Embryonic facial prominence (tissue), 1 donor: ENCODE data around the gene CDK14.

Experiments
- DNase-seq: peaks from one replicate; pipeline ENCODE4 v3.0.0-alpha.2; 2016; ENCODE audit errors: extremely low spot score

CDK14 gene

DNA sequence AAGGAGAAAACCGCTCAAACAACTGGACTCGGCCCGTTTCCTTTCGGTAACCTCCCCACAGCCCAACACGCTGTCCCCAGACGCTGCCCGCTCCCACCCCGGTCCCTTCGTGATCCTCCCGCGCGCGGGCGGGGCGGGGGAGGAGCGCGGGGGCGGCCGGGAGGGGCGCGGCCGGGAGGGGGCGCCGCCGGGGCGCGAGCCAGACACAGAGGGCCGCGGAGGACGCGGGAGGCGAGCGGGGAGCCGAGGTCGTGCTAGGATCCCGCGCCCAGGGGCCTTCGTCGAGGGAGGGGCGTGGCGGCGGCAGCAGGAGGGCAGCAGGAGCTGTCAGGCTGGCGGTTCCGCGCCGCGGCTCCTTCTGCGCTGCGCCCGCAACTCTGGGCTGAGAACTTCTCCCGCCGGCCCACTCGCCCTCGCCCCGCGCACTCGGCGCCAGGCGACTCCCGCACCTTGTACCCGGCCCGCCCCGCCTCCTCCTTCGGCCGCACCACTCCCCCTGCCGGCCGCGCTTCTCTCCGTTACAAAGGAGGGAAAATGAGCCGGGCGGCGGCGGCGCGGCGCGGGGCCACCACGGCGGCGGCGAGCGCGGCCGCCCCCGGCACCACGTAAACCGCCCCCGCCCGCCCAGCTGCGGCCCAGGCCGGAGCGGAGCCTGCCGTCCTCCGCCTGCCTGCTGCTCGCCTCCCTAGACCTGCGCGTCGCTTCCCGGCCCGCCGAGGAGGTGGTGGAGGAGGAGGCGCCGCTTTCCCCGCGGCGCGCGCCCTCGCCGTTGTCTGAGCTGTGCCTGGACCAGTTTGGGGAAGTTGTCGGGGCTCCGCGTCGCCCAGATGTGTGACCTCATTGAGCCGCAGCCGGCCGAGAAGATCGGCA, at the start of gene CDK14:
Gene CDK14, plus strand, starts transcription at position 521 of the 870 bp plus-strand sequence. Its CDS starts 307 bp downstream, at position 828.
- DNase-seq = peak; percentile 52

DNA sequence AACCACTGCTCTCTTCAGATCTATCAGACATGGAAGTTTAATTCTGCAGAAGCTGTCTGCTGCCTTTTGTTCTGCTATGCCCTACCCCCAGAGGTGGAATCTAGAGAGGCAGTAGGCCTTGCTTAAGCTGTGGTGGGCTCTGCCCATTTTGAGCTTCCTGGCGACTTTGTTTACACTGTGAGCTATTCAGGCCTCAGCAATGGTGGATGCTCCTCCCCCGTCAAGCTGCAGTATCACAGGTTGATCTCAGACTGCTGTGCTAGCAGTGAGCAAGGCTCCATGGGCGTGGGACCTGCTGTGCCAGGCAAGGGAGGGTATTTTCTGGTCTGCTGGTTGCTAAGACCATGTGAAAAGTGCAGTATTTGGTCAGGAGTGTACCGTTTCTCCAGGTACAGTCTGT, 45.1 kb upstream of the CDK14 start:
- no peak for DNase-seq

DNA sequence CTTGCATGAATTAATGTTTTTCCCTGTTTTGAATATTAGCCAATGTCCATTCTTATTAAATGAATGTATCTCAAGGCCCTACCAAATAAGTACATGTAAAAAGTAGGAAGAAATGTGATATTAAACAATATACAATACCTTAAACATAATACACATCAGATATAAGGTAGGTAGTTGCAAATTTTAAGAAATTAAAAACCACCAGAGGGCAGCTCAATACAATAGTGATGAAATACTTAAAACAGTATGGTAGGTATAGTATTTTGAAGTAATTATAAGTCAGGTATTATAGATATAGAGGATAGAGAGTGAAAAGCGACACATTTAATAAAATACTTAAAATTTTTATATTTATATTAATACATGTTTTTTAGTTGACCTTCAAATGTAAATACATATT, 43.6 kb upstream of the CDK14 start:
- no peak for DNase-seq

DNA sequence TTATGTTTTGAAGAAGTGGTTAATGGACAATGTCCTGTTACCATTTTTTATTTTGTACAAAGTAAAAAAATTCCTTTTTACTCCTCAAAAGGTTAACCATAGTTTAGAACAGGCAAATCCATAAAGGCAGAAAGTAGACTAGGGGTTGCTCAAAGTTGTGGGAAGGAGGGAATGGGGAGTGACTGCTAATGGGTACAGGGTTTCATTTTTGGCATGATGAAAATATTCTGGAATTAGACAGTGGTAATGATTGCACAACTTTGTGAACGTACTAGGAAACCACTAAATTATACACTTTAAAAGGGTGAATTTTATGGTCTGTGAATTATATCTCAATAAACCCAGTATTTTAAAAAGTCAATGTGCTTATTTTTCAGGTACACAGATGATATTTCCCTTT, 35.4 kb upstream of the CDK14 start:
- no peak for DNase-seq

DNA sequence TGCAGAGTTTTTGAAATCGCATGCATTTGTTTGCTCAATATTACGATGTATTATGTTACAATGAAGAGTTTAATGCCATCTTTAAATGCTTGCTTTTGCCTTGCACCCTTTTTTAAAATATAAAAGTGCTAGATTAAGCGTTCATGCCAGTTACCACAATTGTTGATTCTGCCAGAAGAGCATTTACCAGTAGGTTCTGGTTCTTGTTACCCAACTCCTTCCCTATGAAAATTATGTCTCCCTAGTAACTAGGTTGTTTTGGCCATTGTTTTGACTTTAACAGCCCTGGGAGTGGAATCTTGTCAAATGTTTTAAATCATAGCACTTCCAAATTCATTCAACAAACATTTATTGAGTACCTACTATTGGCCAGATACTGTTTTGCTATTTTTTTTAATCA, 32.8 kb upstream of the CDK14 start:
- no peak for DNase-seq

DNA sequence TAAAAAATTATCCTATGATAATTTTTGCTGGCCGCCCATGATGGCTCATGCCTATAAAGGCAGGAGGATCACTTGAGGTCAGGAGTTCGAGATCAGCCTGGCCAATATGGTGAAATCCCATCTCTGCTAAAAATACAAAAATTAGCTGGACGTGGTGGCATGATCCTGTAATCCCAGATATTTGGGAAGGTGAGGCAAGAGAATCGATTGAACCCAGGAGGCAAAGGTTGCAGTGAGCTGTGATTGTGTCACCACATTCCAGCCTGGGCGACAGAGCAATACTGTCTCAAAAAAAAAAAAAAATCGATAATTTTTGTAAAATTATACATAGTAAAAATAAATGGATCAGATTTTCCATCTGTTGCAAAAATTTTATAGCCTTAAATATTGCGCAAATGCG, 31.7 kb upstream of the CDK14 start:
- no peak for DNase-seq

DNA sequence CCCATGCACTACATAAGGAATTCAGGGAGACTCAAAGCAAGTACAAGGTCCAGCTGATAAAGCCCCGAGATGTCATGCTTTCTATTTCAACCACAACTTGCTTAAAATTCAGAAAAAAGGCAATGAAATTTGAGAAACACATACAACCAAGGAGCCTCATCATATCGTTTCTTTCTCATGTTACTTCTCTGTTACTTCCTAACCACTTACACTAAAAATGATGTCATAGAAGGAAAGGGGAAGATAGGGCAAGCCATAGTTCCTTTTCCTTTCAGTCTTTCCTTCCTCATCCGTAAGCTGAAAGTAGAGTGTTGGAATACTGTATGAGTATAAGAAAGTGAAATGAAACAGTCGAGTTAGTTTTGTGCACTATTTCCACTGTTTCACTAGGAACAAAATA, 27.9 kb upstream of the CDK14 start:
- no peak for DNase-seq

DNA sequence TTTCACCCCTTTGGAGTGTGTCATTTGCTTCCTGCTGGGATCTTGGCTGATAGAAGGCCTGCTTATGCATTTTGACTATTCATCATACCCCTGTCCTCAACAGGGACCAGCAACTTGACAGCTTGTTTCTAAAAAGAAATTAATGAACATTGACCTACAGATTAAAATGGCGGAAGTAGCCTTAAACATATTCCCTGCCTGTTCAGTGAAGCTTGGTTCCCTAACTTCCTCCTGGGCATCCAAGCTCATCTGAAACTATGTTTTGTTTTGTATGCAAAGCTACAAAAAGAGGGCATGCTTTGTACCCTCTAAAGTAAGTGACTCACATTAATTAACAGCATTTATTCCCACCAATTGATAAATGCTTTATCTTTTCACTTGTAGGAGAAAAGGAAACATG, 26.8 kb upstream of the CDK14 start:
- no peak for DNase-seq

DNA sequence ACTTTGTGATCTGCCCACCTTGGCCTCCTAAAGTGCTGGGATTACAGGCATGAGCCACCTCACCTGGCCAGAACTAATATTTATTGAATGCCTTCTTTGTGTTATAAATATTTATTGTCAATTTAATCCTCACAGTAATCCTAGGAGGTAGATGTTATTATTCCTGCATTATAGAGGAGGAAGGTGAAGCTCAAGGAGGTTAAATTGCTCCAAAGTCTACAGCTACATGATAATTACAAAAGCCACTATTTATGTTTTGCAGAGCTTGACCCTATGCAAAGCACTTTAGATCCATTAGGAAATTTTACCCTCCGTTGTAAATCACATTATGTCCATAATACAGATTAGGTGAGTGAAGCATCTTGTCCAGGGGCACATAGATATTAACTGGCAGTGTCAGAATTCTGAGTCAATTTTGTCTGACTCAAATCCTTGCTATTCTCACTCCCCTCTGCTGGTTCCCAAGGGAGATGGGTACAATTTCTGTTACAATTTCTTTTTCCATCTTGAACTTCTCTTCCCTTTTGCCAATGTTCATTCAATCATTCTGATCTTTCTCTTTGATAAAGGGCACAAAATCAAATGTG, 25.7 kb upstream of the CDK14 start:
- no peak for DNase-seq

DNA sequence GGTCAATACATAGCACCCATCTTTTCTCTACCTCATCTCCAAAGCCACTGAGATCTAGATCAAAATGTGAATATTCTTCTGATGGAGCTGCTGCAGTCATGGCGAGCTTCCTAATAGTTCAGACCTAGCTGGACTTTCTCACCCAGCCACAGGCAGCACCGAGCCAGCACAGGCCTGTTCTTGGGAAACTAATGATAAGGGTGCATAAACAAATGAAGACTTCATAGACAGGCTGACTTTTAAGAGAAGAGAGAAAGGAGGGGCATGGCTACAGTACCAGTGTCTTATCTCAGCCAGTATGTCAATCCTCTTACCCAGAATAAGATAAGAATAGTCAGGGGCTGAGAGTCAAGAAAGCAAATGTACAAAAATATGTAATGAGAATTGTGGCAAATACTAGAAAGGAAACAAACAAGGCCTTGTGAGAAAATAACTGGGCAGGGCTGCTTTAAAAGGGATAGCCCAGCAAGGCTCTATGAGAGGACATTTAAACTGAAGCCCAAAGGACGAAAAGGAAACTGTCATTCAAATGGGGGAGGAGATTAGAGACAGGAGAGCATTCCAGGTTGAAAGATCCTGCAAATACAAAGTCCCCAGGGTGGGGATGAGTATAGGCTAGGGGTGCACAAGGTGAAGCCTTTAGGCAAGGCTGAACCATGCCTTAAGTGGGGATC, 21.8 kb upstream of the CDK14 start:
- DNase-seq = no peak

DNA sequence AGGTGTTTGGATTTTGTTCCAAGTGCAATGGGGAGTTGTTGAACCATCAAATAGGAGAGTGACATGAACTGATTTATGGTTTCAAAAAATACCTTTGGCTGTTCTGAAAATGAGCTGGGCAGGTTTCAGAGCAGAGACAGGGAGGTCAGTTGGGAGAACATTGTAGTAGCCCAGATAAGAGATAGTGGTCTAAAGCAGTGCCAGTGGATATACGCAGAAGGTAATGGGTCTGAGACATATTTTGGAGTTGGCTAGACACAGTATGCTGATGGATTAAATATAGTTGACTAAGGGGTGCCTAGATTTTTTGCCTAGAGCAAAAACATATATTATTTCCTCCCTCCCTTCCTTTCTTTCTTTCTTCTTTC, 21.3 kb upstream of the CDK14 start:
- no peak for DNase-seq

DNA sequence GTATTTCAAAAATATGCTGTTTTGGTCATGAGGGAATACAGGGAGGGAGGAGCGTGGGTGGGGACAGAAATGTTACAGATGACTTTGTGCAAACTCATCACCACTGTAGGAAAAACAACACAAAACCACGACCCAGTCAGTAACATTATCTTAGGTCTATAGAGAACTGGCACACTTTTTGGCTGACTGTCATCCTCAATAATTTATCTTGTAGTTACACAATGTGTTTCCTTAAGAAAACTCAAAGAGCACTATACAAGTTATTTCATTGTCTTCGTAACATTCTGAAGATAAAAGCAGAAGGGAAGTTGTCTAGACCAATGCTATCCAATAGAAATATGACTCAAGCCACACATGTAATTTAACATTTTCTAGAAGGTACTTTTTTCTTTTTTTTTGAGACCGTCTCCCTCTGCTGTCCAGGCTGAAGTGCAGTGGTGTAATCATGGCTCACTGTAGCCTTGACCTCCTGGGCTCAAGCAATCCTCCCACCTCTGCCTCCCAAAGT, 16.9 kb upstream of the CDK14 start:
- no peak for DNase-seq

DNA sequence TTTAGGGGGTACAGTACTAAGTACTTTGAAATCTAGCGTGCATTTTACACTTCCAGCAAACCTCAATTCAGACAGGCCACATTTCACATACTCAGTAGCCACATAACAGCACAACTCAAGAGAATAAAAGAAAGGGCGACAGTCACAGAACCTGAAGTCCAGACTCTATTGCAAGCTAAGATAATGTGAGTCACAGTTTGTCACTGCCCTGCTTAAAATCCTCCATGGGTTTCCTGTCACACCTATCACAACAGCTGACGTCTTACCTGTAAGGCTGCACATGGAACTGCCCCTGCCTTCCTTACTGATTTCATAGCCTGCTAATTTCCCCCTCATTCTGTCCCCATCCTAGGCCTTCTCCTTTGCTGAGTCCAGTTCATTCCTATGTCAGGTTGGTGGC, 16.1 kb upstream of the CDK14 start:
- no peak for DNase-seq

DNA sequence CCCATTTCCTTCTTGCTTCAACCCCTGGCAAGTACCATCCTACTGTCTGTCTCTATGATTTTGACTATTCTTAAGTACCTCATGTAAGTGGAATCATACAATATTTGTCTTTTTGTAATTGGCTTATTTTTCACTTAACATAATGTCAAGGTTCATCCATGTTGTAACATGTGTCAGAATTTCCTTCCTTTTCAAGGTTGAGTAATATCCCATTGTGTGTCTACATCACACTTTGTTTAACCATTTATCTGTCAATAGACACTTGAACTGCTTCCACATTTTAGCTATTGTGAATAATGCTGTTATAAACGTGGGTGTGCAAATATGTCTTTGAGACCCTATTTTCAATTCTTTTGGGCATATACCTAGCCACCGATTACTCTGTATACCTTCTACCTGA, 14.0 kb upstream of the CDK14 start:
- no peak for DNase-seq

DNA sequence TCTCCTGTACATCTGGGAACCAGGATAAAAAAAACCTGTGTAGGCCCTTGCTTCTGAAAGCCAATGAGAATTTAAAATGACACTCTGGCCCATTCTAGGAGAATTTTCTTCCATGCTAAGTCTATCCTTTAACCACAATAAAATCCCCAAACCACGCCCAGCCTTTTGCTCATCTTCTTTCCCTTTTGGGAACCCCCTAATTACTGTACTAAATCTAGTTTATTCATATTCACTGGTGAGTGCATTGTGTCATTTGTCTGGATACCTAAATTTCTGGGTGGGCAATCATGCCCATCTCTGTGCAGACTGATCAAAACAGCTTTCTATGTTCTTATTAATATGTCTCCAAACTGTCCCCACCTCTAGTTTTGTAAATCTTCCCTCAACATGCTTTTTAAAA, 11.7 kb upstream of the CDK14 start:
- DNase-seq = no peak

DNA sequence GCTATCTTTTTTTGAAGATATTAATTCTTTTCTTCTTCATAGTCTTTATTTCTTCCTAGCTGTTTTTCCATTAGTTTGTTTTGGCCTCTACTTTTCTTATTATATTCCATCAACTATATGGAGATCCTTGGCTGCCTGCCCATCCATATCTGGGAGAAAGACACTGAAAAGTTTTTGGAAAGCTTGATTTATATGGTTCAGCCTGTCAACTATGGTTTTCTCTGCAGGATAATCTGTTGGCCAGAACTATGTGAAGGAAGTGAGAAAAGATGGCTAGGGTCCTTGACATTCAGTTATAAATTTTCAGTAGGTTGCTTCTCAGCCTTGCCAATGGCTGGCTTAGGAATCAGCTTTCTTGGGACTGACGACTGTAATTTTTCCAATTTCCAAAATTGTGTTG, 10.0 kb upstream of the CDK14 start:
- DNase-seq = no peak

DNA sequence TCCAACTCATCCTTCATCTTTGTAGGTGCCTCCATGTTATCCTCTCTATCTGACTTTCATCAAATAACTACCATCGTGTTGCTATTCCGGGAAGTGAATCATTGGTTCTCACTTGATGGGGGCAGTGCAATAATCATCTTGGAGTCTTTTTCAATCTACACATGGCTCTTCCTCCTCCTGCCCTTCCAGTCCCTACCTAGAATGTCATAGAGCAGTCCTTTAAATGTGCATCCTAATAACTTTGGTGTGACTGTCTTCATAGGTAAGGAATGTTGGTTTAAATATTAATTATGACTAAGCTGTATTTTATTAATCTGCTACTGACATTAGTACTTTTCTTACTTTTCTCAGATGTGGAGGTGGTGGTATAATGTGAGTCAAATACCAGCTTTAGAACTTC, 8.4 kb upstream of the CDK14 start:
- DNase-seq = no peak

DNA sequence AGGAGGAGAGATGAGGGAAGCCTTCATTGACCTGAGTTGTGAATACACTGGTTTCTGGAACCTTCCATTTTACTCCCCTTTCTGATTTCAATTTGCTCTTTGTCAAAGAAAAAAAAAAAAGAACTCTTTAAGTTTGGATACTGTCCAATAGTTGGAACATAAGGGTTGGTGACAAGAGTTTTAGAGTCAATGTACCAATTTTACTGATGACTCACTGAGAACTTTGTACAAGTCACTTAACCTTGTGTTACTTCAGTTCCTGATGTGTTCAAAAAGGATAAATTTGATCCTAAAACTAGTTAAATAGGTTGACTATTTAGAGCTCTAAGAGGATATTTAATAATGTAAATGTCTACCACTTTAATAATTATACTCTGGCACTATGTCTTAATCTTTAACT, 4.1 kb upstream of the CDK14 start:
- no peak for DNase-seq

DNA sequence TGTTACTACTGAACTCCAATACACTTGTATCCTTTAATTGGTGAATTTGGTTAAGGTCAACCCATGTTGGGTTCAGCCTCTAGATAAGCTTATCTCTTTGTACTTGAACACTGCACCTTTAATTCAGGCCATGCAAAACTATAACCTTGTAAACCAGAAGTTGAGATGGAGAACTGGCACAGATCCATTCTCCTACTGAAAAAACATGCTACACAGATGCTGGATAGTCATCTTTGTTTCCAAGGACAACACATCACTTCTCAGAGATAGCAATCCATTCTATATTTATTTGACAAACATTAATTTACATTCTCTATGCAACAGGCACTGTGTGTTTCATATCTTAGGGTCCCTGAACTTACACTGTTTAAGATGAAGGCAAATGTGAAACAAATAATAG, 2.9 kb upstream of the CDK14 start:
- no peak for DNase-seq

DNA sequence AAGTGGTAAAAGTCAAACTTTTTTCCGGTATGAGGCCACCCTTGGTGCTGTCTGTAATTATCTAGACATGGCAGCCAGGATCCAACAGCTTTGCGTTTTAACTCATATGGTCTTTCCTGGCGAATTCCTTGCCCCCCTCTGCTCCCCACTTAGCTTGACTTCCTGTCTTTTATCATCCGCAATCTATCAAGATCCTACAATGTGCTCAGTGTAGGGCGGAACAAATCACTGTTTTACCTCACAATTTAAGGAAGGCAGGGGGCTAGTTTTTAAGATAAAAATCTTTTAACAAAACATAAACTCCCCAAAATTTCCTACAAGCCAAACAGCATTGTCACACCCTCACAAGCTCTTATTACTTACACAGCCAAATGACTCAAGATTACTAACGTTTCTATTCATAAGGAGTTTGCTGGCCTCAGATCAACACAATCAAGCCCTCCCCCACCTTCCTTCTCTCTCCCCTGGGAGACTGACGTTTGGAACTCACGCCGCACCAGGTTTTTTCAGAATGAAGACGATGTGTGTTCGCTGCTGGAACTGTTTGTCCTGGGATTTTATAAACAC, 1.3 kb upstream of the CDK14 start:
- DNase-seq = no peak

DNA sequence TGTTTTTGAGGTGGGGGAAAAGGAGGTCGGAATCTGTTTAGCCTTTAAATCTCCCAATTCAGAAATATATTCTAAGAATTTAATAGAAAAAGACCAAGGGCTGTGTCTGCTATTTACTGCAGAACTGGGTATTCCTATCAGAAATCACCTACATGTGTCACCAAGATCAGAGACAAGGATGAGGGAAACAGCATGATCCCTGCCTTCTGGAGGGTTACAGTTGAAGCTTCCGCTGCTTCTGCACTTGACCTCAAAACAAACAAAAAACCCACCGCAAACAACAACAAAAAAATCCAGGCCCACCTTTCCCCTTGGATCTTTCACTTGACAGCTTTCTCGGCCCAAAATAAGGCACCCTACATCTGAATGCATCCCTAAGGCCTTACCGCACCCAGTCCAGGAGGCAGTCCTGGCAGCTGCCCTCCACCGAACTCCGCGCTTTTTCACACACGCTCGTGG, 750 bp upstream of the CDK14 start:
- DNase-seq = no peak
